Activated CD4-positive, alpha-beta T cell treated with anti-CD3 and anti-CD28 coated beads for 48 hours (primary cell): ENCODE data around the gene PLCH2.

Experiments used
- DNase-seq: peaks from one replicate; pipeline ENCODE4 v3.0.0-alpha.2; 2020

The PLCH2 gene

DNA sequence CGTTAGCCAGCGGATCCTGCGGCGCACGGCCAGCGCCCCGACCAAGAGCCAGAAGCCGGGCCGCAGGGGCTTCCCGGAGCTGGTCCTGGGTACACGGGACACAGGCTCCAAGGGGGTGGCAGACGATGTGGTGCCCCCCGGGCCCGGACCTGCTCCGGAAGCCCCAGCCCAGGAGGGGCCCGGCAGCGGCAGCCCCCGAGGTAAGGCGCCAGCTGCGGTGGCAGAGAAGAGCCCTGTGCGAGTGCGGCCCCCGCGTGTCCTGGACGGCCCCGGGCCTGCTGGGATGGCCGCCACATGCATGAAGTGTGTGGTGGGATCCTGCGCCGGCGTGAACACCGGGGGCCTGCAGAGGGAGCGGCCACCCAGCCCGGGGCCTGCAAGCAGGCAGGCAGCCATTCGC lies 26.1 kb downstream of the PLCH2 start:
- DNase-seq = no peak

DNA sequence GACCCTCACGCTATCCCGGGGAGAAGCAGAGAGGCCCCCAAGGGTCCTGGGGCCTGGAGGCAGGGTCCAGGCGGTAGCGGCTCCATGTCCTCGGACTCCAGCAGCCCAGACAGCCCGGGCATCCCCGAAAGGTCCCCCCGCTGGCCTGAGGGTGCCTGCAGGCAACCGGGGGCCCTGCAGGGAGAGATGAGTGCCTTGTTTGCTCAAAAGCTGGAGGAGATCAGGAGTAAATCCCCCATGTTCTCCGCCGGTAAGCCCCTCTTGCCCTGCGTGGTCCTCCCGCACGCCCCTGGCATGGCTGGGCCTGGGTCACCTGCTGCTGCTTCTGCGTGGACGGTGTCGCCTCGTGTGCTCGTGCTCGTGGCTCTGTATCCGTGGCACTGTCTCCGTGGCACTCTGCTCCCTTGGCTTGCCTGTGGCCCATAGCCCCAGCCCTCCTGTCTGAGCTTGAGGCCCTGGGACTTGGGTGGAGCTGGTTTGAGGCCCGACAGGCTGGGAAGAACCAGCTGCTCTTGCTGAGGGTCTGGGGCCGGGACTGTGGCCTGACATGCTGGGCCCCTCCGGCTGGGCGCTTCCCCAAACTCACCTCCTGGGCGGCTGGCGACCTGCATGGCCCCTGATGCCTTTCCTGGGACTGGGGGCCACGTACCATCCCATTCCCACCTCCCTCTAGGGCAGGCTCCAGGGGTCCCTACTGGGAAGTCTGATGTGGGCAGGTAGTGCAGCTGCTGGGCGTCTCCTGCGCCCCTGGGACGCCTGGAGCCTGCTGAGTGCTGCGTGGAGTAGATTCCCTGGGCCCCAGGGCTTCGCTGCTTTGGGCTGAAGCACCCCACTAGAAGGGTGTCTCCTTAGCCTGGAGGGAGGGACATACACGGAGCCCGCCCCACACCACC lies 26.8 kb downstream of the PLCH2 start:
- DNase-seq = no peak

DNA sequence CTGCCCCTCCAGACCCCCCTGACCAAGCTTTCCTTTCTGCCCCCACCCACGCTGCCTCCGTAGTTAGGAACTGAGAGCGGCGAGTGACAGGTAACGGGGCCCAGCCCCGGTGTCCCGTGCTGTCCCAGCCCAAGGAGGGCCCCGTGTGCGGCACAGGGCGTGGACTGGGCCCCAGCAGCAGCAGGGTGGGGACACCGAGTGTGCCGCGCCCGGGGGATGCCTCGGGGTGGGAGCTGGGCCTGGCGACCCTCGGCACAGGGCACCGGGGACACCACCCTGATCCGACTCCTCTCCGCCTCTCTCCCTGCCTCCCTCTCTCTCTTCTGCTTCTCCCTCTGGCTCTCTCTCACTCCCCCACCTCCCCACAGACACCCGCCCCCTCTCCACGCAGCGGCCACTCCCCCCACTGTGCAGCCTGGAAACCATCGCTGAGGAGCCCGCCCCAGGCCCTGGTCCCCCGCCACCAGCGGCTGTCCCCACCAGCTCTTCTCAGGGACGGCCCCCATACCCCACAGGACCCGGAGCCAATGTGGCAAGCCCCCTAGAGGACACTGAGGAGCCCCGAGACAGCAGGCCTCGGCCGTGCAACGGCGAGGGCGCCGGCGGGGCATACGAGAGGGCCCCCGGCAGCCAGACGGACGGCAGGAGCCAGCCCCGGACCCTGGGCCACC lies 27.6 kb downstream of the PLCH2 start:
- no peak for DNase-seq

DNA sequence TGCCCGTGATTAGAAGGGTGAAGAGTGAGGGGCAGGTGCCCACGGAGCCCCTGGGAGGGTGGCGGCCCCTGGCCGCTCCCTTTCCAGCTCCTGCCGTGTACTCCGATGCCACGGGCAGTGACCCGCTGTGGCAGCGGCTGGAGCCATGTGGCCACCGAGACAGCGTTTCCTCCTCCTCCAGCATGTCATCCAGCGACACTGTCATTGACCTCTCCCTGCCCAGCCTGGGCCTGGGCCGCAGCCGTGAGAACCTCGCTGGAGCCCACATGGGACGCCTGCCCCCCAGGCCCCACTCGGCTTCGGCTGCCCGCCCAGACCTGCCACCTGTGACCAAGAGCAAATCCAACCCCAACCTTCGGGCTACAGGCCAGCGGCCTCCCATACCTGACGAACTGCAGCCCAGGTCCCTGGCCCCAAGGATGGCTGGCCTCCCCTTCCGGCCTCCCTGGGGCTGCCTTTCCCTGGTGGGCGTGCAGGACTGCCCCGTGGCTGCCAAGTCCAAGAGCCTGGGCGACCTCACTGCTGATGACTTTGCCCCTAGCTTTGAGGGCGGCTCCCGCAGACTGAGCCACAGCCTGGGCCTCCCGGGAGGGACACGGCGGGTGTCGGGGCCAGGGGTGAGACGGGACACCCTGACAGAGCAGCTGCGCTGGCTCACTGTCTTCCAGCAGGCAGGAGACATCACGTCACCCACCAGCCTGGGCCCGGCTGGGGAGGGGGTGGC lies 28.3 kb downstream of the PLCH2 start:
- DNase-seq = no peak

DNA sequence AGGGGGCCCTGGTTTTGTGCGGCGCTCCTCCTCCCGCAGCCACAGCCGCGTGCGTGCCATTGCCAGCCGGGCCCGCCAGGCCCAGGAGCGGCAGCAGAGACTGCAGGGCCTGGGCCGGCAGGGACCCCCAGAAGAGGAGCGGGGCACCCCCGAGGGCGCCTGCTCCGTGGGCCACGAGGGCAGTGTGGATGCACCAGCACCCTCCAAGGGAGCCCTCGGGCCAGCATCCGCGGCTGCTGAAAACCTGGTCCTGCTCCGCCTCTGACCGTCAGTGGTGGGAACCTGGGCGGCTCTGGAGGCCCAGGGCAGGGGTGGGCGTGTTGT lies 28.8 kb downstream of the PLCH2 start:
- DNase-seq = no peak

GRCh38 chr1:2505461-2505994 lies 29.4 kb downstream of the PLCH2 start:
- DNase-seq = no peak

- no peak for DNase-seq
Measured at GRCh38 chr1:2506007-2506860, 30.1 kb downstream of the PLCH2 start.

DNA sequence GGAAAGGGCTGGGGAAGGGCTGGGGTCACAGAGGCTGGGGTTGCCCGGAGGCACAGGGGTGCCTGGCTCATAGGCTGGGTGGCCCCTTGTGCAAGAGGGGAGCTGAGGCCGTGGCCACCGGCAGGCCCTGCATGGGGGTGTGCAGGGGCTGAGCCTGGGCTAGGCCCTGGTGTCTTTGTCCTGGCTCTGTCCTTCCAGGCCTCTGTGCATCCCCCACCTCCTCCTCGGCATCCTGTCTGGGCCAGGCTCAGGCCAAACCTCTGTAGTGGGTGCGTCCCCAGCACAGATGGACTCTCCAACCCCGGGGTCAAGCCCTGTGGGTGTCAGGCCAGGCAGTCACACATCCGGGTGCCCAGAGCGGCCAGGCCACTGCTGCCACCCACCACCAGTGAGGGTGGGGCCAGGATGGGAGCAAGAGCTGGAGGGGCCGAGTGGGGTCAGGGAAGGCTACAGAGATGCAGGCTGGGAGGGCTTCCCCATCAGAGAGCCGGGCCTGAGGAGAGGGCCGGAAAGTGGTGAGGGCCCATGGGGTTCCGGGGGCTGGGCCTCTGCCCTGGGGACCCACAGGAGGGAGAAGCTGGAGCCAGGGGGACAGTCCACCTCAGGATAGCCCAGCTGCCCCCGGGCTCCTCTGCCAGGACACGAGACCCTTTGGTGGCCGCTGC lies 30.9 kb downstream of the PLCH2 start:
- no peak for DNase-seq

DNA sequence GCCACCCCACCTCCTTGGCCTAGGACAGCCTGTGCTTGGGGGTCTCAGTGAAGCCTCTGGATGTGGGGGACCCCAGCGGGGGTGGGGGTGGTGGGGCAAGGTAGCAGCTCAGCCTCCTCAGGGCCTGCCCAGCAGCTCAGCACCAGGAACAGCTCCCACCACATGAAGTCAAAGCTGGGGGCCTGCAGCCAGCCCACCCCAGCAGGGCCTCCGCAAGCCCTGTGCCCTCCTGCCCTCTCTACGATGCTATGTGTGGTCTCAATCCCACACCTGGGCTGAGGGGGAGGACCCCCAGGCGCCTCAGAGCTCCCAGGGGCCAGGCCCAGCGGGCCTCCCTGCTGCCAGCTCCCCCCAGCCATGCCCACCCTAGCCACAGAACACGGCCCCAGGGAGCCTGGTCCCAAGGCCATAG lies 31.7 kb downstream of the PLCH2 start:
- no peak for DNase-seq

GRCh38 chr1:2508180-2508579 lies 32.1 kb downstream of the PLCH2 start:
- no peak for DNase-seq

DNA sequence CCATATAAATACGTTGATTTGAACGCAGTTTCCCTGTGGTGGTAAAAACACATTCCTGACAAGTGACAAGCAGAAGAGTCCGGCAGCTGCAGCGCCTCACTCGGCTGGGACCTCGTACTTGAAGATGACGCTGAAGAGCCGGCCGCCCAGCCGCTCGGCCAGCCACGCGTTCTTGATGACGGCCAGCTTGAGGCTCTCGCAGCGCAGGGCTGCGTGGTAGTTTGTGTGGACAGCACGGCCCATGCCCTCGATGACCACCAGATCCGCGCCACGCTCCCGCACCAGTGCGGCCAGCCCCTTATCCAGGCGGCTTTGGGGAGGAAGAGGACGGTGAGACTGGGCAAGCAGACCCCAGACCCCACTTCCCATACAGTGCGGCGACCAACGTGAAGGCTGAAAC lies 32.7 kb downstream of the PLCH2 start:
- no peak for DNase-seq

GRCh38 chr1:2509589-2509988 lies 33.5 kb downstream of the PLCH2 start:
- no peak for DNase-seq

DNA sequence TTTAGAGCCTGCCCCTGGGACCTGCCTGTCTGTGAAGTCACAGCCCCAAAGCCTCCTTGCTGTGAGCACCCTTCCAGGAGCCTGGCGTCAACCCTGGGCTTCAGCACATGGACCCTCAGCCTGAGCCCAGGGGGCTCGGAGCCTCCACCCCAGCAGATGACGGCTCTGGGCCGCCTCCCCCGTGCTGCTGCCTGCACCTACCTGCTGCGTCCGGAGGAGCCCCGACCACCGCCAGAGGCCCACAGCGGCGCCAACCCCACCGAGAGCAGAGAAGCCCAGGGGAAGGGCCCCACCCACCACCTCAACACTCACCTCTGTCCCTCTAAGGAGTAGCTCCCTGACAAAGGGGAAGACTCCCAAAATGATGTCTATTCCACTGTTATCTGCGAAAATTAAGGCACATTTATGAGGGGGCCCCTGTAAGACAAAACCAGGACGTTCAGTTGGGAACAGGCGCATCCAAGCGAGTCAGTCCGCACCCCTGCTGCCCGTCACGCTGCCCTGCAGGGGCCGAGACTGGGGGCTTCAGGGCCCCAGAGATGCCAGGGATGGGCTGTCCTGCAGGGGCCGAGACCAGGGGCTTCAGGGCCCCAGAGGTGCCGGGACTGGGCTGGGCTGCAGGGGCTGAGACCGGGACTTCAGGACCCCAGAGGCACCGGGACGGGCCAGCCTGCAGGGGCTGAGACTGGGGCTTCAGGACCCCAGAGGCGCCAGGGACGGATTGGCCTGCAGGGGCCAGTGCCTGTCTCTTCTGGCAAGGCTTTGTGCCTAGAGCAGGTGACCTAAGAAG lies 34.5 kb downstream of the PLCH2 start:
- DNase-seq = no peak

DNA sequence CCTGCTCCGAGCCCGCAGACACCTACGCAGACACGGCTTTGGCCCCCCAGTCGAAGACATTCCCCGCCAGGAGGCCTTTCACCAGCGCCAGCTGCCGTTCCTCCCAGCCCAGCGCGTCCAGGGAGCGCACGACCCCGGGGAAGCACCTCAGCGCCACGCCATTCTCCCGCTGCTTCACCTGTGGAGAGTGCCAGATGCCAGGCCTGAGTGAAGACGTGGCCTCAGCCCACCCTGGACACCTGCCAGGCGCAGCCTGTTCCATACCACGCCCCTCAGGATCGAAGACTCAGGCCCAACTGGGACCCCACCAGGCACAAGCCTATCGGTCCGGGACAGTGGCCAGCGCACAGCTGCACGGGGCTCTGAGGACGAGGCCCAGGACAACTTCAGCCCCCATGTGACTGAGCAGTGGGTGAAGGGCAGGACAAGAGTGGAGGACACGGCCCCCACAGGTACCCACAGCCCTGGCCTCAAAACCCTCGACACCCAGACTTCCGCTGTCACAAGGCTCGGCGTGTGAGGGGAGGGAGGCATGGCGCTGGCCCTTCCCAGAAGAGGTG lies 36.9 kb downstream of the PLCH2 start:
- no peak for DNase-seq

GRCh38 chr1:2513939-2514652 lies 38.0 kb downstream of the PLCH2 start:
- no peak for DNase-seq

- DNase-seq = no peak
Measured at GRCh38 chr1:2514863-2515762, 39.0 kb downstream of the PLCH2 start.

DNA sequence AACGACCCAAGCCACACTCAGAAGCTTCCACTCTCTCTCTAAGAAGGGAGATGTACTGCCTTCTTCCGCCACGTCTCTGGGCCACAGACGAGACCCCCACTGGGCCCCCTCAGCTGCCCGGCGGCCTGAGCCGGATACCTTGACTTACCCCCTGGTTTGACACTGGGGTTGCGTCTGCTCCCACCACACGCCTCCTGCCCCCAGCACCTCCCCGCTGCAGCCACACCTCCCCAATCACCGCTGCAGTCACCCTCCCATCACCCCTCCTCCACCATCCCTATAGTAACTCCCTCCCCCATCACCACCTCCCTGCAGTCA lies 39.6 kb downstream of the PLCH2 start:
- DNase-seq = no peak

GRCh38 chr1:2516124-2516523 lies 40.0 kb downstream of the PLCH2 start:
- DNase-seq = no peak

DNA sequence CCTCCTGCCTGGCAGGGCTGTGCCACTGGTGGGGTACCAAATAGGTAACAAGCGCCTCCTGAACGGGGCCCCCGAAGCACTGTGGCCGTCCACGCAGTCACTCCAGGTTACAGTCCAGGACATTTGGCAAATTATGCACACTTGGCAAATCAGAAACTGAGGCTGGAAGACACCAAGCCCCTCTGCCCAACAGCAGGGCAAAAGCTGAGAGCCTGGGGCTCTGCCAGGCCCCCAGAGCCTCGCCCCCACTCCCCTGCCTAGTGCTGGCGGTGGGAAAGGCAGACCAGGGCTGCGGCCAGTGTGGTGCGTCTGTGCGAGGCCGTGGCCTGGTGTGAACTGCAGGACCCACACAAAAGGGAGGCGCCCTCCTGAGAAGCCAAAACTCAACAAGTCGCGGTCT lies 40.9 kb downstream of the PLCH2 start:
- no peak for DNase-seq
